ENCODE data around the gene FEM1A. TPM values are rescaled to one million over a fixed set of nuclear protein-coding genes. Genes with fewer than 3 reads are reported as not detected.

FEM1A gene
- total and polyA plus RNA-seq, 2 donors (not counting 1 experiment from before 2014, with no cell fraction given): 5.8 to 18.7 TPM

DNA sequence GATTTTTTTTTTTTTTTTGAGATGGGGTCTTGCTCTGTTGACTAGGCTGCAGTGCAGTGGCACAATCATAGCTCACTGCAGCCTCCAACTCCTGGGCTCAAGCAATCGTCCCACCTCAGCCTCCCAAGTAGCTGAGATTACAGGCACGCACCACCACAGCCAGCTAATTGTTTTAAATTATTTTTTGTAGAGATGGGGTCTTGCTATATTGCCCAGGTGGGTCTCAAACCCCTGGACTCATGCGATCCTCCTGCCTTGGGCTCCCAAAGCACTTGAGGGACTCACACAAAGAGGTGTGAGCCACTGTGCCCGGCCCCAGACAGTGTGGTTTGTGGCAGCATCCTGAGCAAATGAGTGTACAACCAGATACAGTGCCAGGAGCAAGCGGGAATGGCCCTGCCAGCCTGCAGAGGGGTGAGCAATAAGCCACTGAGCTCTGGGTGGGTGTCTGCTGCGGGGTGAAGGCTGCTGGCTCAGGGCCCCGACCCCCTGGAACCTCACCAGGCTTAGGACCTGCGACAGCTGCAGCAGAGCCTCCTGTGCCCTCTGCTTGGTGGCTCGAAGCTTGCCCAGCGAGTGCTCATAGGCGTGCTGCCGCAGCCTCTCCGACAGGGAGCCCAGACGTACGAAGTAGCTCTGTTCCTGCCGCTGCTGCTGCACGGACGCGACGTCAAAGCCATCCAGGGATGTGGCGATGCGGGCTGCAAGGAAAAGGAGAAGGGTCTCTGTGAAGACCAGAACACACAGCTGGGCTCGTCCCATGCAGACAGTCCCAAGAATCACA, 55.8 kb downstream of the FEM1A start:
- Histone ChIP-seq H4K20me1 (ENCODE audit: control insufficient read depth, insufficient read depth, low read length, poor library complexity, severe bottlenecking) (no peaks in the 10 kb centered on the region), H3K9ac (ENCODE audit: low read length) (no peak overlapping the region), H3K27me3 (replicated peaks in 1 of 4; ENCODE audit: control extremely low read depth in 1 of 4, control insufficient read depth in 3 of 4, insufficient read depth in 4 of 4, low read length in 3 of 4) (no peaks in the 10 kb centered on the region), H3K27ac (ENCODE audit: low read length in 2 of 2) (no peak overlapping the region), H3K9me3 (ENCODE audit: control extremely low read depth in 1 of 3, control insufficient read depth in 2 of 3, insufficient read depth in 1 of 3, low read length in 2 of 3) (no peaks in the 10 kb centered on the region), H3K36me3 (replicated peaks in 1 of 2; ENCODE audit: control extremely low read depth in 1 of 2, control insufficient read depth in 1 of 2, extremely low read depth in 1 of 2, insufficient read depth in 2 of 2, low read length in 1 of 2) (peaks cover 1 to 19% of the 10 kb centered on the region in 2 experiments), H3K79me2 (ENCODE audit: control insufficient read depth, insufficient read depth, low read length) (peaks cover 9% of the 10 kb centered on the region), H3K4me2 (replicated peaks; ENCODE audit: low read depth, low read length, poor library complexity, severe bottlenecking) (no peak overlapping the region), H2AFZ (ENCODE audit: insufficient read depth, low read depth, low read length, poor library complexity, severe bottlenecking) (no peak overlapping the region), H3K4me3 (ENCODE audit: control extremely low read depth in 1 of 5, extremely low read depth in 1 of 5, insufficient read depth in 1 of 5, low read depth in 2 of 5, low read length in 4 of 5) (no peak overlapping the region), H3K4me1 (ENCODE audit: control insufficient read depth in 2 of 2, insufficient read depth in 2 of 2, low read length in 2 of 2) (peaks cover 0 to 13% of the 10 kb centered on the region in 2 donors)
- no peaks in the 10 kb centered on the region for H3K27me3 Mint-ChIP-seq
- peaks cover 9% of the 10 kb centered on the region for H3K4me1 Mint-ChIP-seq
- ChIA-PET POLR2A (no interaction called here), CTCF (interaction anchor here (0.6 to 19.5 kb wide), 5 partner anchors 9 to 665 kb away, joined by 3 to 612 read pairs (median 4); no protein-coding TSS in a partner anchor)
- DNase-seq (no peak), ATAC-seq (ENCODE audit: low read depth) (no peak)
- WGBS (ENCODE audit: insufficient coverage): 94% methylated on average over 20 of the region's 23 CpGs
- TF ChIP-seq EZH2 (IDR thresholded peaks at IDR 0.05; ENCODE audit: borderline replicate concordance, insufficient read depth, low read depth, low read length, poor library complexity, severe bottlenecking) (no peak), CTCF (IDR thresholded peaks at IDR 0.05) (no peak)
- H3K4me3 Mint-ChIP-seq: no peak overlapping the region
- H3K27ac Mint-ChIP-seq: no peak overlapping the region
- intact Hi-C loops (cut with micrococcal nuclease): no loop called here
- H3K9me3 Mint-ChIP-seq (ENCODE audit: insufficient read depth): no peaks in the 10 kb centered on the region

GRCh38 chr19:4849019-4849418, 57.5 kb downstream of the FEM1A start:
- DNase-seq (no peak), ATAC-seq (ENCODE audit: low read depth) (no peak)
- H3K4me1 Mint-ChIP-seq: peaks cover 9% of the 10 kb centered on the region
- H3K79me2 ChIP-seq (ENCODE audit: control insufficient read depth, insufficient read depth, low read length): peaks cover 9% of the 10 kb centered on the region
- no peak overlapping the region for H2AFZ ChIP-seq (ENCODE audit: insufficient read depth, low read depth, low read length, poor library complexity, severe bottlenecking)
- POLR2A ChIA-PET: interaction anchor here (1.2 kb wide), 1 partner anchor 39 kb away, joined by 3 read pairs; no protein-coding TSS in a partner anchor
- no peak overlapping the region for H3K27ac ChIP-seq (ENCODE audit: low read length in 2 of 2)
- no peaks in the 10 kb centered on the region for H3K9me3 Mint-ChIP-seq (ENCODE audit: insufficient read depth)
- TF ChIP-seq CTCF (IDR thresholded peaks at IDR 0.05) (no peak), EZH2 (IDR thresholded peaks at IDR 0.05; ENCODE audit: borderline replicate concordance, insufficient read depth, low read depth, low read length, poor library complexity, severe bottlenecking) (no peak)
- no peak overlapping the region for H3K9ac ChIP-seq (ENCODE audit: low read length)
- peaks cover 1 to 20% of the 10 kb centered on the region in 2 experiments for H3K36me3 ChIP-seq (replicated peaks in 1 of 2; ENCODE audit: control extremely low read depth in 1 of 2, control insufficient read depth in 1 of 2, extremely low read depth in 1 of 2, insufficient read depth in 2 of 2, low read length in 1 of 2)
- H3K4me3 ChIP-seq (ENCODE audit: control extremely low read depth in 1 of 5, extremely low read depth in 1 of 5, insufficient read depth in 1 of 5, low read depth in 2 of 5, low read length in 4 of 5): no peak overlapping the region
- no peaks in the 10 kb centered on the region for H3K27me3 ChIP-seq (replicated peaks in 1 of 4; ENCODE audit: control extremely low read depth in 1 of 4, control insufficient read depth in 3 of 4, insufficient read depth in 4 of 4, low read length in 3 of 4)
- H3K4me3 Mint-ChIP-seq: no peak overlapping the region
- WGBS (ENCODE audit: insufficient coverage): 64% methylated on average over 6 of the region's 7 CpGs
- CTCF ChIA-PET: interaction anchor here (0.6 to 19.5 kb wide), 6 partner anchors 11 to 182 kb away, joined by 3 to 612 read pairs (median 4); partner anchors contain the start of gene TICAM1
- peak overlapping the region; percentile 22 for H3K4me2 ChIP-seq (replicated peaks; ENCODE audit: low read depth, low read length, poor library complexity, severe bottlenecking)
- H4K20me1 ChIP-seq (ENCODE audit: control insufficient read depth, insufficient read depth, low read length, poor library complexity, severe bottlenecking): no peaks in the 10 kb centered on the region
- H3K27me3 Mint-ChIP-seq: no peaks in the 10 kb centered on the region
- intact Hi-C loops (cut with micrococcal nuclease): no loop called here
- H3K27ac Mint-ChIP-seq: no peak overlapping the region
- H3K4me1 ChIP-seq (ENCODE audit: control insufficient read depth in 2 of 2, insufficient read depth in 2 of 2, low read length in 2 of 2): peaks cover 0 to 13% of the 10 kb centered on the region in 2 donors
- H3K9me3 ChIP-seq (ENCODE audit: control extremely low read depth in 1 of 3, control insufficient read depth in 2 of 3, insufficient read depth in 1 of 3, low read length in 2 of 3): no peaks in the 10 kb centered on the region
